ENCODE data around the gene LCP2. TPM values are rescaled to one million over a fixed set of nuclear protein-coding genes. Genes with fewer than 3 reads are reported as not detected.

LCP2 gene
- total RNA-seq, result 10 to 100 TPM in 3 of 4 donors, 1 to 10 TPM in 1; 7.2 to 10.9 (median 10.4) TPM
- polyA plus RNA-seq, result 3.0 TPM
- long read RNA-seq, donor 1, result 0 reads
- long read RNA-seq, donor 2, result 0 reads
- long read RNA-seq, donor 3, partial matches to known transcripts, result 1 of 2 reads
- long read RNA-seq, donor 3, other reads (novel, unspliced or antisense), result 0 of 2 reads
- long read RNA-seq, donor 4, result 0 reads

- ATAC-seq (peak; percentile 45 to 46), DNase-seq (no peak)
- intact Hi-C loops (cut with DNase I), result no loop called here
- Histone ChIP-seq H3K9me3 (ENCODE audit: control insufficient read depth, low read length) (no peaks in the 10 kb centered on the region), H3K27ac (ENCODE audit: low read length) (peak within 1 kb of the TSS; percentile 65), H3K4me3 (ENCODE audit: low read length) (peak within 1 kb of the TSS; percentile 58), H3K4me1 (ENCODE audit: control insufficient read depth, insufficient read depth, low read length) (peaks cover 1% of the 10 kb centered on the region), H3K27me3 (ENCODE audit: control insufficient read depth, insufficient read depth) (no peaks in the 10 kb centered on the region)
- 64% methylated on average over 10 of the region's 10 CpGs for whole genome bisulfite sequencing
These were observed at the start of gene LCP2 for GRCh38 chr5:170297589-170298462. TSS of gene LCP2 (minus strand) at chr5:170297777. CDS start at chr5:170297611, 166 bp downstream.

GRCh38 chr5:170347022-170347567, 49.5 kb upstream of the LCP2 start:
- no peak for ATAC-seq
- 91% methylated on average over 9 of the region's 9 CpGs for WGBS
- intact Hi-C loops (cut with DNase I), result loop anchor here in 1 of 4 donors (5.0 to 10.0 kb wide), 2 partner anchors 72 to 120 kb away; no protein-coding TSS in a partner anchor

GRCh38 chr5:170345971-170346370, 48.4 kb upstream of the LCP2 start:
- Histone ChIP-seq H3K27ac (ENCODE audit: low read length) (no peak overlapping the region), H3K9me3 (ENCODE audit: control insufficient read depth, low read length) (no peaks in the 10 kb centered on the region), H3K4me1 (ENCODE audit: control insufficient read depth, insufficient read depth, low read length) (no peaks in the 10 kb centered on the region), H3K4me3 (ENCODE audit: low read length) (no peak overlapping the region), H3K27me3 (ENCODE audit: control insufficient read depth, insufficient read depth) (no peaks in the 10 kb centered on the region)
- WGBS, result 96% methylated on average over 1 of the region's 1 CpG
- DNase-seq, result no peak
- intact Hi-C loops (cut with DNase I), result loop anchor here in 1 of 4 donors (5.0 to 10.0 kb wide), 2 partner anchors 71 to 119 kb away; no protein-coding TSS in a partner anchor
- no peak for ATAC-seq

More at GRCh38 chr5:170347022-170347567, 49.5 kb upstream of the LCP2 start:
- H3K27me3 ChIP-seq (ENCODE audit: control insufficient read depth, insufficient read depth), result no peaks in the 10 kb centered on the region
- H3K9me3 ChIP-seq (ENCODE audit: control insufficient read depth, low read length), result no peaks in the 10 kb centered on the region
- H3K4me1 ChIP-seq (ENCODE audit: control insufficient read depth, insufficient read depth, low read length), result no peaks in the 10 kb centered on the region
- no peak overlapping the region for H3K27ac ChIP-seq (ENCODE audit: low read length)
- H3K4me3 ChIP-seq (ENCODE audit: low read length), result no peak overlapping the region
- no peak for DNase-seq

- Histone ChIP-seq H3K4me3 (ENCODE audit: low read length) (no peak overlapping the region), H3K27me3 (ENCODE audit: control insufficient read depth, insufficient read depth) (no peaks in the 10 kb centered on the region), H3K4me1 (ENCODE audit: control insufficient read depth, insufficient read depth, low read length) (no peaks in the 10 kb centered on the region), H3K9me3 (ENCODE audit: control insufficient read depth, low read length) (no peaks in the 10 kb centered on the region), H3K27ac (ENCODE audit: low read length) (no peak overlapping the region)
- DNase-seq (no peak), ATAC-seq (no peak)
- 96% methylated on average over 3 of the region's 3 CpGs for WGBS
- intact Hi-C loops (cut with DNase I), result loop anchor here in 2 of 4 donors (5.0 to 10.0 kb wide), 2 partner anchors 68 to 76 kb away; no protein-coding TSS in a partner anchor
These were observed 45.6 kb upstream of the LCP2 start for GRCh38 chr5:170343177-170343576.

GRCh38 chr5:170342153-170342725, 44.7 kb upstream of the LCP2 start:
- intact Hi-C loops (cut with DNase I), result loop anchor here in 2 of 4 donors (5.0 to 10.0 kb wide), 2 partner anchors 67 to 75 kb away; no protein-coding TSS in a partner anchor
- Histone ChIP-seq H3K27me3 (ENCODE audit: control insufficient read depth, insufficient read depth) (no peaks in the 10 kb centered on the region), H3K27ac (ENCODE audit: low read length) (no peak overlapping the region), H3K4me3 (ENCODE audit: low read length) (no peak overlapping the region), H3K9me3 (ENCODE audit: control insufficient read depth, low read length) (no peaks in the 10 kb centered on the region), H3K4me1 (ENCODE audit: control insufficient read depth, insufficient read depth, low read length) (no peaks in the 10 kb centered on the region)
- ATAC-seq (no peak), DNase-seq (no peak)
- WGBS, result 83% methylated on average over 8 of the region's 8 CpGs

GRCh38 chr5:170341545-170341944, 44.0 kb upstream of the LCP2 start:
- intact Hi-C loops (cut with DNase I), result loop anchor here in 2 of 4 donors (5.0 to 10.0 kb wide), 2 partner anchors 67 to 74 kb away; no protein-coding TSS in a partner anchor
- Histone ChIP-seq H3K9me3 (ENCODE audit: control insufficient read depth, low read length) (no peaks in the 10 kb centered on the region), H3K4me3 (ENCODE audit: low read length) (no peak overlapping the region), H3K4me1 (ENCODE audit: control insufficient read depth, insufficient read depth, low read length) (no peaks in the 10 kb centered on the region), H3K27ac (ENCODE audit: low read length) (no peak overlapping the region), H3K27me3 (ENCODE audit: control insufficient read depth, insufficient read depth) (no peaks in the 10 kb centered on the region)
- ATAC-seq, result no peak
- no peak for DNase-seq
- WGBS, result 97% methylated on average over 9 of the region's 9 CpGs

GRCh38 chr5:170339780-170340167, 42.2 kb upstream of the LCP2 start:
- intact Hi-C loops (cut with DNase I), result loop anchor here in 3 of 4 donors (5.0 to 10.0 kb wide), 3 partner anchors 55 to 72 kb away; no protein-coding TSS in a partner anchor
- WGBS, result 91% methylated on average over 1 of the region's 1 CpG
- ATAC-seq, result no peak

GRCh38 chr5:170338933-170339779, 41.6 kb upstream of the LCP2 start:
- DNase-seq, result no peak
- intact Hi-C loops (cut with DNase I), result loop anchor here in 1 of 4 donors (10.0 kb wide), 1 partner anchor 54 kb away; no protein-coding TSS in a partner anchor
- peak; percentile 27 to 47 for ATAC-seq
- 88% methylated on average over 4 of the region's 4 CpGs for WGBS
- no peaks in the 10 kb centered on the region for H3K9me3 ChIP-seq (ENCODE audit: control insufficient read depth, low read length)
- H3K27ac ChIP-seq (ENCODE audit: low read length), result no peak overlapping the region
- H3K4me1 ChIP-seq (ENCODE audit: control insufficient read depth, insufficient read depth, low read length), result no peaks in the 10 kb centered on the region
- H3K4me3 ChIP-seq (ENCODE audit: low read length), result no peak overlapping the region
- H3K27me3 ChIP-seq (ENCODE audit: control insufficient read depth, insufficient read depth), result no peaks in the 10 kb centered on the region

More at GRCh38 chr5:170339780-170340167, 42.2 kb upstream of the LCP2 start:
- Histone ChIP-seq H3K4me1 (ENCODE audit: control insufficient read depth, insufficient read depth, low read length) (no peaks in the 10 kb centered on the region), H3K4me3 (ENCODE audit: low read length) (no peak overlapping the region), H3K27ac (ENCODE audit: low read length) (no peak overlapping the region), H3K27me3 (ENCODE audit: control insufficient read depth, insufficient read depth) (no peaks in the 10 kb centered on the region), H3K9me3 (ENCODE audit: control insufficient read depth, low read length) (no peaks in the 10 kb centered on the region)
- no peak for DNase-seq

- Histone ChIP-seq H3K4me3 (ENCODE audit: low read length) (no peak overlapping the region), H3K27me3 (ENCODE audit: control insufficient read depth, insufficient read depth) (no peaks in the 10 kb centered on the region), H3K9me3 (ENCODE audit: control insufficient read depth, low read length) (no peaks in the 10 kb centered on the region), H3K27ac (ENCODE audit: low read length) (no peak overlapping the region), H3K4me1 (ENCODE audit: control insufficient read depth, insufficient read depth, low read length) (no peaks in the 10 kb centered on the region)
- DNase-seq, result no peak
- no peak for ATAC-seq
- WGBS, result 76% methylated on average over 4 of the region's 4 CpGs
- intact Hi-C loops (cut with DNase I), result loop anchor here in 1 of 4 donors (10.0 kb wide), 1 partner anchor 53 kb away; no protein-coding TSS in a partner anchor
These were observed 40.7 kb upstream of the LCP2 start for GRCh38 chr5:170338291-170338690.

All from right cardiac atrium (tissue), 5 donors.